Prostate gland (tissue), 2 donors: ENCODE data around the gene EHD1.

Experiments used
- CTCF ChIP-seq, 4 experiments: fragments of 200-600 bp in 2 of 4; fragments of 450-650 bp in 2 of 4; sonication (generic) in 2 of 4; IDR thresholded peaks; 1 replicate in 3 of 4; 2 replicates in 1 of 4; pipeline ENCODE4 v1.5.1; 2016 to 2019; ENCODE audit warnings: antibody characterized with exemption in 4 of 4, mild to moderate bottlenecking in 2 of 4, moderate library complexity in 2 of 4
- POLR2A ChIP-seq: fragments of 450-650 bp; IDR thresholded peaks from one replicate; pipeline ENCODE4 v1.6.1; 2016; ENCODE audit warnings: antibody characterized with exemption, mild to moderate bottlenecking

- TF ChIP-seq CTCF (IDR thresholded peaks at IDR 0.05) (no peak), POLR2A (no peak)
Measured at GRCh38 chr11:64870893-64871466, 7.4 kb downstream of the EHD1 start.
